ENCODE results near the gene TBX5.

Gene TBX5

DNA sequence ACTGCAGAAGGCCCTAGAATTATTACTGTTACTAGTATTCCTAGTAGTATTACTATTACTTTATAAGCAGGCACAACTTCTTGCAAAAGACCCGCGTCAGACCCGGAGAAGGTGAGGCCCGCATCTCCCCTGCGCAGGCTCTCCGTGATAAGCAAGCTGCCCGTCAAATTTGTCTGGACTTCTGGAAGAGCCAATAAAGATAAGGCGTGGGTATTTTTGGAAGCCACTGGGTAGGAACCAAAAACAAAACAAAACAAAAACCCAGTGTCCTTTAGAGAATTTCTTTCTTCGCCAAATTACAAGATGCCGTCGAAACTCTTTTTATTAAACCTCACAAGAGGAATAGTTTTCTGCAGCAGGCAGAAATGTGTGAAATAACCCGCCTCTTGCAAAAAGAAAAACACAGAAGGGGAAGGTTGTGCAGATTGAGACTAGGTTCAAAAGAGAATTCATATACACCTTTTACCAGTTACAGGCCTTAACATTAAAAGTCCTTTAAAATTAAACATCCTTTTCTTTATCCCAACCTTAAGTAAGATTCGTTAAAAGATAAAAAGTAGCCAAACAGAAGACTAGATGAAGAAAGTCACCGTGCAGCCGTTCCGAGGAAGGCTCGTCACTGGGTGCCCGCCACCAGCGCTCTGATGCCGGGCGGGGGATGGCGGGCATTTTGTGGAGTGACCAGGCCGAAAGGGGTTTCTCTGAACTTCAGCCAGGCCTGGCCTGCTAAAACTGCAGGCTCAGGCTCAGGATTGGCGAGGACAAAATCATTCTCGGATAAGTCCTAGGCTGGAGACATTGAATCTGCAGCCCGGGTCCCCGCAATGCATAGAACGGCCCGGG, 1.6 kb downstream of the TBX5 start:
- DNase-seq: no peak

DNA sequence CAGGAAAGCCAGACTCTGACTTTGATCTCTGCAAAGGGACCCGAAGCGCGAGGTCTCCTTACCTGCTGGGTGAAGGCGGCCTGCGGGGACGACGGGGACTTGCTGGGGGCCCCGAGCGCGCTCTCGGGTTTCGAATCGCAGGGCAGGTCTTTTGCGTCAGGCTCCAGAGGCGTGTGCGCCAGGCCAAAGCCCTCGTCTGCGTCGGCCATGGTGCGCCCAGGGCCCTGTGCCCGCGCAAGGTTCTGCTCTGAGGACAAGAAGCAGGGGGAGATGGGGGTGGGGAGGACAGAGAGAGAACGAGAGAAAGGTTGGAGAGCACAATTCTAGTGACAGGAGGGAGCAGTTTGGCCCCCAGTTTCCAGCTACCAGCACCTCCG, 2.3 kb downstream of the TBX5 start:
- no peak for DNase-seq

DNA sequence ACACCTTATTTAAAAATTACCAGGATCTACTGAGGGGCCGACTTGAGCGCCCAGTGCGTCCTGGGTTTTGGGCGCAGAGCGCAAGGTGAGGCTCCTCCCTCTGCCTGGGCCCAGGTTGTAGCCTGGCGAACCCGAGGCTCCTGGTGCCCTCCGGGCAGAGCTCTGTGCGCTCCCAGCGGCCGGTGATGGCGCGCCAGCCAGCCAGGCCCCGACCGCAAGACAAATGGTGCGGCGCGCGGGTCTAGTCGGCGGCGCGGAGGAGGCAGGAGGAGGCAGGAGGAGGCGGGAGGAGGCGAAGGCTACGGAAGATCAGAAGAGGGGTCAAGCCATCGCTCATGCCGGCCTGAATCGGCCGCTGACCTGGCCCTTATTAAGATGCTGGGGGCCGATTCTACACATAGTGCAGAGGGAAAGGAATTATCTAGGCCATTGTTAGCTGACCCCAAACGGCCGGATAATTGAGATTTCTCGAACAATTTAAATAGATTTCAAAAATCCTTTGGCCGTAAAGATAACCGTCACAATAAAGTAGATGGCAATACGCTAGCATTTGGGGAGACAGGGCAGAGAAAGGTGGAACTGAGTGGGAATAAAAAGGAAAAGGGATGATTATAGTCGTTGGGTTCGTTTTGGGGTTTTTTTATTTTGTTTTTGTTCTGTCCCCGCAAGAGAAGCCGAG, 2.8 kb downstream of the TBX5 start:
- no peak for DNase-seq

DNA sequence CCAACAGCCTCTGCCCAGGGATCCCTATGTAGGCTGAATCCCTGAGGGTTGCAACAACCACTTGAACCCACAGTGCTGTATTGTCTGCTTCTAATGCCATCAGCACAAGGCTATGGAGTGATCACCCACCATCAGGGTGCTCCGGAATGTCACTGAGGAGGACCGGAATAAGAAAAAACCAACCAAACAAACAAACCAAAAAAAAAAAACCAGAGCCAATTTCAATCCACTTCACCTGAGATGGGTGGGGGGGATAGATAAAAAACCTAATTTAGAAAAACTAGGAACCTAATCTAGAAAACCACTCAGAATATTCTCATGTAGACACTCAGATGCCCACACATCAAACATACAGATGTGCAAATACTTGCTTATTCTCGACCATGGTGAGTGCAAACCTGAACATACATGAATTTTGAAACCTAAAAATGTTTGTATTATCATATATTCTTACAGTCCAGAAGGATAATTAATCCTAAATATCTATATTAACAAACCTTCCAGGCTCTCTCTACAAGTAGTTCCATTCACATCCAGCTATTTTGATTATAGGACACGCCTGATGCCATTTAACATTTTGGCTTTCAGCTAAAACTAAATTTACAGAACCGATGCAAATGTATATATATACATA, 3.7 kb downstream of the TBX5 start:
- DNase-seq: no peak

DNA sequence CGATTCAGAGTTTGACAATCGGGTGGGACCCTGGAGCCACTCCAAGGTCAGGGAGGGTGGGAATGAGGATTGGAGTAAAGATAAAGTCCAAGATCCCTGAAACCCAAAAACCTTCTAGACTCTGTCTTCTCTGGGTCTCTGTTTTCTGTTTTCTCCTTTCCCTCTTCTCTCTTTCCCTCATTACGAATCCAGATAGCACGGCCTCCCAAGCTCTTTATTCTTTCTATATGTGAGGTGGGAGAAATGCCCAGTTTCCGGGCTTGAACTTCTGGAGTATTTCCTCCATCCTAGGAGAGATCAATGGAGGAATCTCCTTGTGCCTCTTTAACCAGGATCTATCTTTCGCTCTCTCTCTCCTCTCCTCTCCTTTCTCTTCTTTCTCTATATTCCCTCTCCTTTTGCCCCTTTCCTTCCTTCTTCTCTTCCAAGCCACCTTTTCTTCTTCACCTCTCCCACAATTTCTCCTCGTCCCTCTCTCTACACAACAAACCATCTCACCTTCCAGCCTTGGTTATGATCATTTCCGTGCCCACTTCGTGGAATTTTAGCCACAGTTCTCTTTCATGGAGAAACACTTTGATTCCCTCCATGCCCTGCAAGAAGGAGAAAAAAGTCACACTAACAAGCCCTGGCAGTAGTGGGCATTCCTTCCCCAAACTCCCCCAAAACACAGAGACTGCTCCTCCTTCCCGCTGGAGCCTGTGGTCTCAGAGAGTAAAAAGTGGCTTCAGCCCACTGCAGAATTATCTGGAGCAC, 4.4 kb downstream of the TBX5 start:
- DNase-seq: no peak

DNA sequence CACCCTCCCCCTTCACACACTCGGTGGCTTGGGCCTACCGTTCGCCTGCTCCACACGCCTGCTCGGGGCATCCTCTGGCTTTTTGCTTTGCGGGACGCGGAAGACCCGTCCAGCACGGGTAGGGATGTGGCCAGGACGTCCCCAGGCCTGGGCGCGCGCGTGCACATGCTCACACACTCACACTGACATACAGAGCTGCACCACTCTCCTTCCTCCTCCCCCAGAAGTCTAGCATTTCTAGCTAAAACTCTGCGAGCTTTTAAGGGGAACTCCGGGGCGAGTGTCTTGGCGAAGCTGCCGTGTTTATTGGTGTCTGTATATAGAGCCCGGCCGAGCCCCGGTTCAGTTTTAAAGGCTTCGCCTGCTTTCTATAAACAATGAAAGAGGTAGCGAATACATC, 5.0 kb downstream of the TBX5 start:
- DNase-seq: no peak

DNA sequence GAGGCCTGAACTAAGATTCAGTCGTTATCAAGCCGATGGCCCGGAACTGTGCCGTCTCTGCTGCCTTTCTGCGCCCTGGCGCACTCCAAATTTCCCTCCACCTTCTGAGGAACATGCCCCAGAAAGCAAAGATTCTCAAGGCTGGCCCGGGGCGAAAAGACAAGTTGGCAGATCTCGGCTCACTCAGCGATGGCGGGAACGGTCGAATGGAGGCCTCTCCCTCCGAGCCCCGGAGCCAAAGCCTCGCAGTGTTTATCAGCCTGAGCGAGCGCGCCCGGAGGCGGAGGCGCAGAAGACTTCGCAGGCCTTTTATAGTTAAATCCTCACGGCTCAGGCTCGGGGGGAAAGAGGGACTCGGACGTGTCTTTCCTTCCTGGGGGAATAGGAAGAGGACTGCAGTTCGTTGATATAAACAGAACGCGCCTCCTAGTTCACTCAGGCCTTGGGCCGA, 5.6 kb downstream of the TBX5 start:
- no peak for DNase-seq

DNA sequence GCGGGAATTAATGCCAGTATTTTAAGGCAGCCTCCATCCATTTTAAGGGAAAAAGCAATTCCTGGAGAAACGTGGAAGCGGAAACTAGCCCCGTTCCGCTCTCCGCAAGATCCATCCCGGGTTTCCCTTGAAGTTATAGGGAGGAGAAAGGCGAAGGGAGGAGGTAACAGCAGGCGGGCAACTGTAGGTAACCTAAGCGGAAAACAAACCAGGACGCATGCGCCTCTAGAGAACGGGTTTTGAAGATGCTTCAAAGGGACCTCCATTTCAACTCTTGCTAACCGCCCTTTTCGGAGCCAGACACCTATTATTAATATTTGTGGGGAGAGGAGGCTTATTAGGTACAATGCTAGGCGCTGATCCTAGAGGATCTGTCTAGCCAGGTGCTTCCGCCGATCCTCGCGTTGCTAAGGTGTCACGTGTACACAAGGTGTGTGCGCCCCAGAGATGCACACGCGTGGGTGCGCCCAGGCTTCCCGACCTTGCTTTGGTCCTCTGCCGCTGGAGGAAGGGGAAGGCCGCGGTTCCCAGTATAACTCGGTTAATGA, 6.2 kb downstream of the TBX5 start:
- no peak for DNase-seq

DNA sequence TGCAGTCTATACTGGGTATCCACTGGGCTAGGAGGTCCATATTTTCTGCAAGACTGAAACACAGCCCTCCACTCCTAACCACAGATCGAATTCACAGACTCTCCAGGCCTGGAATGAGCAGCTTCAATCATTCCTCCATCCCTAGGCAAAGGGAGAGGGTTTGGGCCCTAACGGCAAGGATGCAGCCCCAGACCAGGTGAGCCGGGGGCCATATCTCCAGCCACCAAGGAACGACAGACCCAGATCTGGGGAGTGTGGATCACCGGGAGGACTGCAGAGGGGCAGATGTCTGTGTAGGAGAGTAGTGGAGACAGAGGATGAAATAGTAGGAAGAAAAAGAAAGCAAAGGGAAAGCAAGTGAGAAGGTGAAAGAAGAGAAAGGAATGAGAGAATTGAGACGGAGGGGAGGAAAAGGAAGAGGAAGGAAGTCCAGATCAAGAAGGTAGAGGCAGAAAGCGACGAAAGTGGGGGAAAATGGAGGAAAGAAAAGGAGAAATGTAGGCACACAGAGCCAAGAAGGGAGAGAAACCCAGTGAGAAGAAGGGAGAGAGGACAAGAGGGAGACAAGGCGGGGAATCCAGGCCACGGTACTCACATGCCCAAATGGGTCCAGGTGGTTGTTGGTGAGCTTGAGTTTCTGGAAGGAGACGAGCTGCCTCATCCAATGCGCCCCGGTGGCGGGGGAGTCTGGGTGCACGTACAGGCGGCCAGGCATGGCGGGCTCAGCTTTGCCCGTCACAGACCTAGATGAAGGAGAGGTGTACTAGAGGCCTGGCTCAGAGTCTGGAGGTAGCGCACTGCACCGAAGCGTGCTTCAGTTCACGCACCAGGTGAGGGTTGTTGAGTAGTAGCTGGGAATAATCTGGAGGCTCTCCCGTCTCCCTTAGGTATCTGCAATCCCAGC, 7.7 kb downstream of the TBX5 start:
- DNase-seq: no peak

DNA sequence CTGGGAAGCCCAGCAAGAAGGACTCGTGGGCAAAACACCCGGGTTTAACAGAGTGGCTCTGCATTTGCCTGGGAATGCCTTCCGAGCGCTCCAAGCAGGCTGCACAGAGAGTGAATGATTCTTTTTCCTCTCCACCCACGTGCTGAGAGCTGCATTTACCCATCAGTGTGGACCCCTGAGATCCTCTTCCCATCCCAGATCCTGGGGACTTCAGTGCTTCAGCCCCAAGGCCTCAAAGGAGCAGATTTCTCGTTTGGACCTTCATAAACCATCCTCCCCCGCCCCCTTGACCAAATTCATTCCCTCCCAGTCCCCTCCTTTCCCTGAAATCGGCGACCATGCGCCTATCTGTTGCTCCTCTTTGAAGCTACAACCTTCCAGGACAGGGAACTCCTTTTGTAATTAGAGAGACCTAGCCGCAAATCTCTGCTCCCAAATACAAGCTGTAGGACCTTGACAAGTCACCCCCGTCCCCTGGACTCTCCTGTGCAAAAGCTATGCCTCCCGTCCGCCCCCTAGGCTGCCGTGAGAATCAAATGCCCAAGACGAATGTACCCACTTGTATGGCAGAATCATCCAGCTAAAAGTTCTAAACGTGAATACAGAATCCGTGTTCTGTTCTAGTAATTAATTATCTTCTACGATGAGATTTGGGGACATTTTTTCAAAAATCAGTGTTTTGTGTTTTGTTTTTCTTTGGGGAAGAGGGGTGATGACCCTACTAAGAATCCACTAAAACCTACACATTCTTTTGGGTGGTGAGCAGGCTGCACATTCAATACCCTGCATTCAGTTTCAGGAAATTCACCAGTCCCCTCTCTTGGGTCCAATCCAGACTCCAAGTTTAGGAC, 8.8 kb downstream of the TBX5 start:
- DNase-seq: no peak

DNA sequence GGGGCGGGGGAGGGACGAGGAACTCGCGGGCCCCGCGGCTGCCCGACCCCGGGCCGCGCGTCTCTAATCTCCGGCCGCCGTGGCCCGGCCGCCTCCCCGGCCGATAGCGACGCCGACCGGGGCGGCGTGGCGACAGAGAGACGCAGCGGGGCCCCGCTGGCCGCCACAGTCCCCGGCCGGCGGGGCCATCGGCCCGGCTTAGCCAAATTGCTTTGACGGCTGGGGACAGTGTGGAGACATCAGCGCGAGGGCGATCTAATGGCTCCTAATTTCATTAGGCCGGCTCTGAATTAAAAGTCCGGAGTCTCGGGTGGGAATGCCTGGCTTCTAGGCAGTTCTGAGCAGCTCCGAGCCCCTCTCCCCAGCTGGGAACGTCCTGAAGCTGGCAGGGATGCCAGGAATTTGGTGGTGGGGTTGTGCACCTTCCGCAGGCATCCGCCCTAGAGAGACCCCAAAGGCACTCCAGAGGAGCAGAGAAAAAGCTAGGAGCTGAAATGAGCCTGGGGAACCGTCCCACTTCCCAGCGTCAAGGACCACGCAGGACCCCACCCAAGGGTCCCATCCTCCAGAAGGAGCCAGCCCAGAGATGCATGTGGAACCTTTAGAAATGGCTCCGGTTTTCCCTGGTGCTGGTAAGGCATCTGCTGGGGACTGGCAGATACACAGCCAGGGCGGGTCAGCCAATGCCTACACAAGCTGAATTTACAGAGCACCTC, 9.6 kb downstream of the TBX5 start:
- no peak for DNase-seq

DNA sequence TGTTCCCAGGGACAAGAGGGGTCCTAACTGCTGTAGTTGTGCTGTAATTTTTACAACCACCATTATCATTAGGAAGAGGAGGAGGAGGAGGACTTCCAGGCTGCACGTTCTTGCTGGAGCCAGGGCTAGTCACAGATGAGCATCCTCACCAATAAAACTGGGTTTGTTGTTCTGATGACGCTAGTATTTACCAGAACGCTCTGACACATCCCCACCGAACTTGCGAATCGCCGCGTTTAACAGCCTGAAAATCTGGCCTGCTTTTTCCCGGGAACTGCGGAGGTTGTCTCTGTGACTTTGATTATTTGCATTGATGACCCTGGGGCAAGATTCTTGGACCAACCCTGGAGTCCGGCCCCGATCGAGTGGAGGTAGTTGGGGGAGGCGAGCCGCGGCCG, 10.2 kb downstream of the TBX5 start:
- no peak for DNase-seq

DNA sequence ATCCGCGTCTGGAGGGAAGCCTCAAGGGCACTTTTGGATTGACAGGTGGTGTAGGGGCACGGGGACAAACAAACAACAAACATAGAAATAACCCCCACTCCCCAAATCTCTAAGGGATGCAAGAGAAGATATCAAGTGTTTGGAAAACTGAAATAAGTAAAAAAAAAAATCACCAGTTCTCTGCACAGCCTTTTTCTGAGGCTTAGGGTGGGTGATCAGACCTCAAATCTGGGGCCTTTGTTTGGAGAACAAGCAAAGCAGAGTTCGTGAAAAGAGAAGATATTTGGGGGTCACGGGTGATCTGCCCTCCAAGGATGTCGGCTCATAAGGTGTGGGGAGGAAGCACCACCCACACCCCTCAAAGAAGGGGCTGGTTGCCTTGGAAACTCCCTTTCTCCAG, 10.7 kb downstream of the TBX5 start:
- DNase-seq: no peak

DNA sequence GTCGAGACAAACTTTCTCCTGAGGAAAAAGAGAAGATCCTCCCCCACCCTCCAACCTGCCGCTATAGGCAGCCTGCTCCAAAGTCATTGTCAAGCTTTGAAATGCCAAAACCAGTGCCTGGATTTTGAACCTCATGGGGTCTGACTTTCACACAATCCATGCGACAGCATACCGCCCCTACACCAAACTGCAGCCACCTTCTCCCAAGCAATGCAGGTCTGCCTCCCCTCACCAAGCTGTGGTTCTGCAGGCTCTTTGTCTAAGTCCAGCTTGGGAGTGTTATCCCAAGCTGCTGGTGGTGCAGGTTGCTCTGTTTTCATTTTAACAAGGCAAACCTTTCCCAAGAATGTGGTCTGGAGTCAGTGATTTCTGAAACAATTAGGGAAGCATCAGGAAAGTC, 12.4 kb downstream of the TBX5 start:
- no peak for DNase-seq

DNA sequence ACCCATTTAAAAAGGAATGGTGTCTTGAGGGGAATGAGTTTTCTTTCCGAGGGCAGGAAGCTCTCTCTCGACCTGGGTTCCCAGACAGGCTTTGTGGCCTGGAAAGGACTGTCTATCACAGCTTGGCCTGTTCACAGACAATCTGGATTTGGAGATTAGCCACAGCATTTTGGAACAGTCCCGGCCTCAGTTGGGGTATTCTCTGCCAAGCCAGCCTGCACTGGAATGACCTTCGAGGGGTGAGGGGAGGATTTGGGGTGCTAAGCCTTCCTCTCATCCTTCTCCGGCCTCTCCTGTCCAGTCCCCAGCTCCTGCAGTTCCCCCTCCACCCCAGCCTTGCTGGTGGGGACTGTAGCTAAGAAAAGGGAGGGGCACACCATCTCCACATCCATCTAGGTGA, 13.0 kb downstream of the TBX5 start:
- no peak for DNase-seq

DNA sequence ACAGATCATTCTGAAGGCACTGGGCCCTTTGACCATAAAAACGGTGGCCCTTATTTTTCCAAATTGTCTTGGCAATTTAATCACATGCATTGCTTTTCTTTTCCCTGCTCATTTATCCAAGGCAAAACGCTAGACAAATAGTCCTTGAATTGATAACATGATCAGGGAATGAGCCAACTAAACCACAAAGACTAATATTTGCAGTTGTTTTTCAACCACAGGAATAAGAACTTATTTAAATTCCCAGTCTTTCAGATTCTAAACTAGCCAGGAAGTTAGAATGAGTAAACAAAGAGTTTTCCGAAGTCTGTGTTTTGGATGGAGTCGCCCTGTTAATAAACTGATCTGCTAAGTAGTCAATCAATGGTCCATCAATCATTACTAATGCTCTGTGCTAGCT, 14.9 kb downstream of the TBX5 start:
- DNase-seq: no peak

DNA sequence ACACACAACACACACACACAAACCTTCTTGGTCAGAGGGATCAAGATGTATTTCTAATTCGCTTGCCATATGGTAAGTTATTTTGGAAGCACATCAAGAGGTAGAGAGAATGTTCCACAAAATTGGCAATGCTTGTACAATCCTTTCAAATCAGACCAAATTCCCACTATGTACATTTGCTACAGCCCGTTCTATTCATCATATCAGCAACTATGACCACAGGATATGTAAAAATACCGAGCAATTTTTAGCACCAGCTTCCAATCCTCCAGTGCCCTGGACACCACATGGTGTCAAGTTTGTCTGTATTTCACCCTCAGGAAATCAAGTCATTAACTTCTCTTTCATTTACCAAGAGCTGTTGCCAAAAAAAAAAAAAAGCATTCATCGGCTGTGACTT, 21.2 kb downstream of the TBX5 start:
- DNase-seq: no peak

DNA sequence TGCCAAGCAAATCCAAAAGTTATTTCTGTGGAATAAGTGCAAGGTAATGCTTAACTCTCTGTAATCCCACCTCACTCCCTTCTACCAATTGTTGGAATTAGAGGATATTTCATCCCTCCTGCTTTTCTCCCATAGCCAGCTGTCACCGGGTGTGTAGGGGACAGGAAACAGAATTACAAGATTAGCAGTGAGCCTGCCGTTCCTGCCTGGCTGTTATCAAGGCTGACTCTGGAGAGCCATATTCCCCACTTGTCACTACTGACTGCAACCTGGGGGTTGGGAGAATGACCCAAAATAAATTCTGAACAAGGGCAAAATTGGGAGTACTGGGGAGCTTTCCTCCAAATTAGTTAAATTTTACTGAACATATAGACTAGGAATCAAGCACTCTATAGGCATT, 24.8 kb downstream of the TBX5 start:
- no peak for DNase-seq

DNA sequence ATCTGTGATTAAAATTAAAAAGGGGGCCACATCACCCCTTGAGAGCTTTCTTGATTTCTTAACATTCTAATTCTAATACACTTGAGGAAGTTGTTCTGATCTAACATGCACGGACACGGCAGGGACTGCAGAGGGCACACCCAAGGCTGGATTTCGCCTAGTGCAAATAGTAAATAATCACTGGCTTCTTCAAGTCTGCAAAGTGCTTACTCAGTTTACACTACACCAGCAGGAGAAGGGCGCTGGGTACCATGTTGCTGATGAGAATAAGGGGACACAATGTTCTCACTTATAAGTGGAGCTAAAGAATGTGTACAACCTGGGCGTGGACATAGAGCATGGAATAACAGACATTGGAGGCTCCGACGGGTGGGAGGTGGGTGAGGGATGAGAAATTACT, 34.2 kb downstream of the TBX5 start:
- DNase-seq: no peak

DNA sequence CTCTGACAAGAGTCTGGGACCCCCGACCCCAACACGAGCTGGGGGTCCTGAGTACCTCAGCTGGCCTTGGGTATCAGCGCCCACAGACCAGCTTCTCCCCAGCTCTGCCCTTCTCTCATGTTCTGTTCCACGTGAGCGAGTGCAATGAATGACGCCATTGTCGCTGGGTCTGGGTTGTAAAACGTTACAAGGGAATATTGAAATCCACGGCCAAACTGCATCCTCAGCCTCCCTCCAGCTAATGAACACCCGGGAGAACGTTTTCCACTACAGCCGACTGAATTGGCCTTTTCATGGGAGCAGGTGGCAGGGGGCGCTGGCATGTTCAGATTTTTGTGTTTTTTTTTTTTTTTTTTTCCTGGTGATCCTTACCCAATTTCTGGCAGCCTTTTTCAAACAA, 34.7 kb downstream of the TBX5 start:
- DNase-seq: no peak

Measured in NCI-H446 (cell line).